DMS53 treated with DMSO at 0.1 percent for 48 hours (cell line): ENCODE measurements around the gene AFF2.
"Not testable (repeated sequence)": the region's sequence is repeated elsewhere in the genome, so short reads cannot be mapped to it uniquely, and the experiment has no call there.

ENCODE experiments used
- DNase-seq: peaks from one replicate; lab custom pipeline; 2025; ENCODE audit not compliant: unreplicated experiment; lab: John Stamatoyannopoulos, UW

Gene AFF2

GRCh38 chrX:148823986-148824385 lies 323.6 kb downstream of the AFF2 start:
- no peak for DNase-seq

GRCh38 chrX:148825696-148826095 lies 325.3 kb downstream of the AFF2 start:
- no peak for DNase-seq

GRCh38 chrX:148836741-148837140 lies 336.3 kb downstream of the AFF2 start:
- no peak for DNase-seq

- DNase-seq = no peak
Observed at GRCh38 chrX:148850631-148851030, 350.2 kb downstream of the AFF2 start.

- DNase-seq = no peak
Observed at GRCh38 chrX:148854306-148854705, 353.9 kb downstream of the AFF2 start.

- DNase-seq = no peak
Observed at GRCh38 chrX:148856505-148856904, 356.1 kb downstream of the AFF2 start.

- no peak for DNase-seq
Observed at GRCh38 chrX:148865277-148866210, 365.1 kb downstream of the AFF2 start.

- DNase-seq = no peak
Observed at GRCh38 chrX:148867596-148867995, 367.2 kb downstream of the AFF2 start.

GRCh38 chrX:148871422-148872160 lies 371.2 kb downstream of the AFF2 start:
- no peak for DNase-seq

GRCh38 chrX:148872161-148872535 lies 371.7 kb downstream of the AFF2 start:
- no peak for DNase-seq

GRCh38 chrX:148872881-148873280 lies 372.5 kb downstream of the AFF2 start:
- DNase-seq = no peak

GRCh38 chrX:148874636-148875246 lies 374.3 kb downstream of the AFF2 start:
- DNase-seq = no peak

GRCh38 chrX:148878371-148878770 lies 378.0 kb downstream of the AFF2 start:
- no peak for DNase-seq

- no peak for DNase-seq
Observed at GRCh38 chrX:148885203-148885602, 384.8 kb downstream of the AFF2 start.

- no peak for DNase-seq
Observed at GRCh38 chrX:148893395-148893794, 393.0 kb downstream of the AFF2 start.

GRCh38 chrX:148902581-148902980 lies 402.2 kb downstream of the AFF2 start:
- no peak for DNase-seq

- no peak for DNase-seq
Observed at GRCh38 chrX:148903176-148903575, 402.8 kb downstream of the AFF2 start.

GRCh38 chrX:148904421-148905111 lies 404.1 kb downstream of the AFF2 start:
- DNase-seq = no peak

- no peak for DNase-seq
Observed at GRCh38 chrX:148905400-148905799, 405.0 kb downstream of the AFF2 start.

GRCh38 chrX:148906628-148907027 lies 406.2 kb downstream of the AFF2 start:
- not testable (repeated sequence) for DNase-seq

GRCh38 chrX:148909758-148910157 lies 409.3 kb downstream of the AFF2 start:
- no peak for DNase-seq
